IMR-90 (cell line): ENCODE measurements around the gene ABI3BP. TPM values are rescaled to one million over a fixed set of nuclear protein-coding genes. Genes with fewer than 3 reads are reported as not detected.

Experiments
- ATAC-seq: fragments of 200-7000 bp; cut with Tn5 transposase; 2 replicates; pipeline ENCODE4 v1.9.1; 2020; ENCODE audit warnings: low read depth, mild to moderate bottlenecking, moderate library complexity
- BruUV-seq: library from RNA; stranded (reverse); fragments of 400-500 nt; replicated peaks from 2 replicates; lab custom pipeline; 2021; lab: Mats Ljungman, UMichigan
- CTCF ChIA-PET: fragments of 300-600 bp; formaldehyde crosslinking; extraction: SDS; loops from one replicate; lab custom pipeline; 2021; ENCODE audit warnings: antibody characterized with exemption; lab: Yijun Ruan, JAX
- POLR2A ChIA-PET: fragments of 300-600 bp; sonication (Branson Sonifier 250); formaldehyde crosslinking; loops from one replicate; lab custom pipeline; 2022; ENCODE audit warnings: antibody characterized with exemption; ENCODE audit not compliant: unreplicated experiment; lab: Charles Lee
- DNase-seq: peaks from one replicate; pipeline ENCODE4 v3.0.0; 2013
- H2AFZ ChIP-seq: replicated peaks from 2 replicates; pipeline ENCODE3; 2013; ENCODE audit warnings: low read length, mild to moderate bottlenecking; ENCODE audit not compliant: poor library complexity
- H2AK5ac ChIP-seq: 2 replicates; pipeline ENCODE4 v1.6.1; 2013; ENCODE audit warnings: low read depth, low read length, inconsistent platforms
- H2AK9ac ChIP-seq: replicated peaks from 2 replicates; pipeline ENCODE3; 2013; ENCODE audit warnings: mild to moderate bottlenecking, low read depth, low read length, moderate library complexity; ENCODE audit not compliant: poor library complexity
- H2BK120ac ChIP-seq: 2 replicates; pipeline ENCODE4 v1.6.1; 2013; ENCODE audit warnings: low read depth, low read length, inconsistent platforms
- H2BK15ac ChIP-seq: 3 replicates; pipeline ENCODE4 v1.6.1; 2013; ENCODE audit warnings: low read depth, low read length, inconsistent platforms
- H2BK20ac ChIP-seq: 2 replicates; pipeline ENCODE4 v1.6.1; 2013; ENCODE audit warnings: low read depth, mild to moderate bottlenecking, inconsistent platforms, low read length, moderate library complexity
- H2BK5ac ChIP-seq: 2 replicates; pipeline ENCODE4 v1.6.1; 2013; ENCODE audit warnings: mild to moderate bottlenecking, low read depth, low read length, inconsistent platforms; ENCODE audit not compliant: poor library complexity, severe bottlenecking
- H3K14ac ChIP-seq: replicated peaks from 2 replicates; pipeline ENCODE4 v1.6.1; 2013; ENCODE audit warnings: low read depth, low read length, inconsistent platforms
- H3K18ac ChIP-seq: 2 replicates; pipeline ENCODE4 v1.6.1; 2013; ENCODE audit warnings: low read depth, low read length, control low read depth
- H3K23ac ChIP-seq: 2 replicates; pipeline ENCODE4 v1.6.1; 2013; ENCODE audit warnings: low read depth, low read length, inconsistent platforms
- H3K27ac ChIP-seq: 2 replicates; pipeline ENCODE4 v1.5.1; 2013; ENCODE audit warnings: mild to moderate bottlenecking, control low read depth, low read length; ENCODE audit not compliant: insufficient read depth
- H3K27me3 ChIP-seq: 2 replicates; pipeline ENCODE4 v1.6.1; 2013; ENCODE audit warnings: low read length; ENCODE audit not compliant: control insufficient read depth, insufficient read depth
- H3K36me3 ChIP-seq: 2 replicates; pipeline ENCODE4 v1.6.1; 2013; ENCODE audit warnings: low read length, mixed read lengths; ENCODE audit not compliant: control insufficient read depth, insufficient read depth
- H3K4ac ChIP-seq: 2 replicates; pipeline ENCODE4 v1.6.1; 2013; ENCODE audit warnings: low read depth, low read length, inconsistent platforms
- H3K4me1 ChIP-seq: 2 replicates; pipeline ENCODE4 v1.6.1; 2013; ENCODE audit warnings: low read length, mixed read lengths; ENCODE audit not compliant: control insufficient read depth, insufficient read depth
- H3K4me2 ChIP-seq: 2 replicates; pipeline ENCODE4 v1.6.1; 2013; ENCODE audit warnings: low read depth, mild to moderate bottlenecking, control low read depth, low read length, moderate library complexity
- H3K4me3 ChIP-seq: 2 replicates; pipeline ENCODE4 v1.5.1; 2013; ENCODE audit warnings: low read depth, mild to moderate bottlenecking, control low read depth, low read length, moderate library complexity; ENCODE audit not compliant: insufficient read depth
- H3K56ac ChIP-seq: 2 replicates; pipeline ENCODE4 v1.6.1; 2013; ENCODE audit warnings: low read length, inconsistent platforms; ENCODE audit not compliant: insufficient read depth; ENCODE audit errors: extremely low read depth
- H3K79me1 ChIP-seq, 2 experiments: 2 replicates each; pipeline ENCODE4 v1.6.1; 2013; ENCODE audit warnings: low read length in 2 of 2, inconsistent platforms in 1 of 2, low read depth in 1 of 2
- H3K9ac ChIP-seq: 2 replicates; pipeline ENCODE4 v1.6.1; 2013; ENCODE audit warnings: low read depth, low read length, control low read depth
- H3K9me1 ChIP-seq: 2 replicates; pipeline ENCODE4 v1.6.1; 2013; ENCODE audit warnings: low read length, inconsistent platforms; ENCODE audit not compliant: insufficient read depth
- H3K9me3 ChIP-seq: 2 replicates; pipeline ENCODE4 v1.6.1; 2013; ENCODE audit warnings: low read length; ENCODE audit not compliant: control insufficient read depth, insufficient read depth
- H4K20me1 ChIP-seq: 2 replicates; pipeline ENCODE4 v1.6.1; 2013; ENCODE audit warnings: low read length, inconsistent platforms; ENCODE audit not compliant: insufficient read depth
- H4K5ac ChIP-seq: 2 replicates; pipeline ENCODE4 v1.6.1; 2013; ENCODE audit warnings: mild to moderate bottlenecking, low read depth, low read length, control low read depth
- H4K8ac ChIP-seq, 2 experiments: 2 replicates each; pipeline ENCODE4 v1.6.1; 2013; ENCODE audit warnings: low read depth in 2 of 2, low read length in 2 of 2, control low read depth in 1 of 2, inconsistent platforms in 1 of 2
- H4K91ac ChIP-seq: 2 replicates; pipeline ENCODE4 v1.6.1; 2013; ENCODE audit warnings: low read depth, low read length, inconsistent platforms; ENCODE audit not compliant: insufficient read depth
- BHLHE40 ChIP-seq: fragments of 150-350 bp; IDR thresholded peaks from 2 replicates; pipeline ENCODE4 v1.6.1; 2016; ENCODE audit warnings: mild to moderate bottlenecking, low read depth, low read length
- CEBPB ChIP-seq: IDR thresholded peaks from 2 replicates; pipeline ENCODE4 v1.6.1; 2012; ENCODE audit warnings: low read depth, low read length, improper control_type of control experiment
- CHD1 ChIP-seq: IDR thresholded peaks from 2 replicates; pipeline ENCODE4 v1.6.1; 2012; ENCODE audit warnings: low read depth, low read length, improper control_type of control experiment
- CTCF ChIP-seq: conservative IDR thresholded peaks from 2 replicates; pipeline ENCODE4 v1.5.1; 2012; ENCODE audit warnings: mild to moderate bottlenecking, low read depth, low read length, improper control_type of control experiment
- ELK1 ChIP-seq: fragments of 150-350 bp; IDR thresholded peaks from 2 replicates; pipeline ENCODE4 v1.6.1; 2016; ENCODE audit warnings: low read depth, mild to moderate bottlenecking, low read length, moderate library complexity, borderline replicate concordance
- MAFK ChIP-seq: IDR thresholded peaks from 2 replicates; pipeline ENCODE4 v1.6.1; 2012; ENCODE audit warnings: low read depth, low read length, improper control_type of control experiment
- NFE2L2 ChIP-seq: fragments of 150-350 bp; IDR thresholded peaks from 2 replicates; pipeline ENCODE4 v1.6.1; 2016; ENCODE audit warnings: low read depth, mild to moderate bottlenecking, low read length
- POLR2A ChIP-seq: IDR thresholded peaks from 2 replicates; pipeline ENCODE4 v1.6.1; 2012; ENCODE audit warnings: mild to moderate bottlenecking, low read depth, low read length
- RAD21 ChIP-seq: IDR thresholded peaks from 2 replicates; pipeline ENCODE4 v1.6.1; 2012; ENCODE audit warnings: low read length, improper control_type of control experiment
- RCOR1 ChIP-seq: IDR thresholded peaks from 2 replicates; pipeline ENCODE4 v1.6.1; 2012; ENCODE audit warnings: mild to moderate bottlenecking, low read length, improper control_type of control experiment; ENCODE audit not compliant: insufficient replicate concordance
- USF2 ChIP-seq: fragments of 150-350 bp; IDR thresholded peaks from 2 replicates; pipeline ENCODE4 v1.6.1; 2017; ENCODE audit warnings: mild to moderate bottlenecking, antibody characterized with exemption, low read length, low read depth
- WGBS, 2 experiments: methylation state at CpG; one replicate each; pipeline versions ENCODE4 v1.1.5 to v1.1.7; 2013; ENCODE audit warnings: missing lambda C conversion rate in 2 of 2; ENCODE audit not compliant: insufficient read length in 1 of 2; ENCODE audit errors: extremely low coverage in 2 of 2; 5-methylcytosine and 5-hydroxymethylcytosine counted together
- dilution Hi-C: fragments of 300-500 bp; cut with HindIII; formaldehyde crosslinking; loops from one replicate; pipeline ENCODE4 v1.14.3; 2018; ENCODE audit warnings: low sequenced_read_pairs; ENCODE audit not compliant: unreplicated experiment
- in situ Hi-C: fragments of 300-500 bp; cut with MboI; formaldehyde crosslinking; loops from 3 replicates; pipeline ENCODE4 v1.14.3; 2019; ENCODE audit warnings: low sequenced_read_pairs, inconsistent platforms, mixed read lengths
- intact Hi-C: fragments of 100-400 bp; cut with micrococcal nuclease; formaldehyde crosslinking; loops from 2 replicates; pipeline ENCODE4 v1.10.0; 2022
- polyA plus RNA-seq, 3 experiments: library from polyadenylated mRNA; depleted of rRNA; stranded (reverse); fragments of >200 nt; gene quantifications; 2 replicates each; pipeline ENCODE4 v1.2.3, GENCODE V29; 2012; ENCODE audit warnings: low replicate concordance in 1 of 3
- total RNA-seq: library from RNA; depleted of rRNA; stranded (reverse); fragments of >200 nt; gene quantifications from 2 replicates; pipeline ENCODE4 v1.2.3, GENCODE V29; 2012

The ABI3BP gene
- total and polyA plus RNA-seq, 2 of the 4 experiments (the other 2 are of a cell fraction) = 3.0 to 26.7 TPM

- Histone ChIP-seq H3K27me3 (no peaks in the 10 kb centered on the region), H2BK5ac (no peak overlapping the region), H4K91ac (no peak overlapping the region), H3K4me3 (no peak overlapping the region), H3K4me2 (no peak overlapping the region), H3K4me1 (no peaks in the 10 kb centered on the region), H2BK120ac (no peak overlapping the region), H3K79me1 (no peaks in the 10 kb centered on the region), H3K9me3 (no peaks in the 10 kb centered on the region), H3K4ac (no peak overlapping the region), H3K56ac (no peak overlapping the region), H2AK9ac (no peak overlapping the region), H2AK5ac (no peak overlapping the region), H3K27ac (no peak overlapping the region), H3K14ac (no peak overlapping the region), H2BK20ac (no peak overlapping the region), H4K20me1 (no peaks in the 10 kb centered on the region), H4K5ac (no peak overlapping the region), H3K23ac (no peak overlapping the region), H2BK15ac (no peak overlapping the region), H4K8ac (no peak overlapping the region), H3K18ac (no peak overlapping the region), H3K9me1 (no peaks in the 10 kb centered on the region), H3K9ac (no peak overlapping the region), H2AFZ (no peak overlapping the region), H3K36me3 (no peaks in the 10 kb centered on the region)
- DNase-seq = no peak
- TF ChIP-seq CHD1 (no peak), POLR2A (no peak), RAD21 (no peak), MAFK (no peak), NFE2L2 (no peak), USF2 (no peak), ELK1 (no peak), BHLHE40 (no peak), CTCF (no peak), RCOR1 (no peak), CEBPB (no peak)
- ChIA-PET POLR2A (no interaction called here), CTCF (no interaction called here)
- BruUV-seq = no TSS peak
- WGBS, 2 experiments = no CpG with 5 or more reads among the region's 3 CpGs
- dilution Hi-C loops = no loop called here
- in situ Hi-C loops = no loop called here
- no peak for ATAC-seq
- intact Hi-C loops = no loop called here
Observed at GRCh38 chr3:100852840-100853239, 140.4 kb downstream of the ABI3BP start.
